Neural progenitor cell (in vitro differentiated cells): ENCODE measurements around the gene TRAK2.

Source experiments
- CTCF ChIP-seq: fragments of 200-600 bp; sonication (generic); IDR thresholded peaks from 2 replicates; pipeline ENCODE4 v1.5.1; 2017; ENCODE audit warnings: antibody characterized with exemption, mild to moderate bottlenecking
- EZH2phosphoT487 ChIP-seq: fragments of 200-600 bp; sonication (generic); IDR thresholded peaks from 2 replicates; pipeline ENCODE4 v1.6.1; 2017; ENCODE audit warnings: antibody characterized with exemption

- TF ChIP-seq CTCF (no peak), EZH2phosphoT487 (no peak)
These were observed 38.1 kb downstream of the TRAK2 start for GRCh38 chr2:201413143-201413542.
